ENCODE measurements around the gene ZNF407.

GRCh38 chr18:75023473-75023872 lies 425.8 kb downstream of the ZNF407 start:
- TF ChIP-seq, protein P1, sequence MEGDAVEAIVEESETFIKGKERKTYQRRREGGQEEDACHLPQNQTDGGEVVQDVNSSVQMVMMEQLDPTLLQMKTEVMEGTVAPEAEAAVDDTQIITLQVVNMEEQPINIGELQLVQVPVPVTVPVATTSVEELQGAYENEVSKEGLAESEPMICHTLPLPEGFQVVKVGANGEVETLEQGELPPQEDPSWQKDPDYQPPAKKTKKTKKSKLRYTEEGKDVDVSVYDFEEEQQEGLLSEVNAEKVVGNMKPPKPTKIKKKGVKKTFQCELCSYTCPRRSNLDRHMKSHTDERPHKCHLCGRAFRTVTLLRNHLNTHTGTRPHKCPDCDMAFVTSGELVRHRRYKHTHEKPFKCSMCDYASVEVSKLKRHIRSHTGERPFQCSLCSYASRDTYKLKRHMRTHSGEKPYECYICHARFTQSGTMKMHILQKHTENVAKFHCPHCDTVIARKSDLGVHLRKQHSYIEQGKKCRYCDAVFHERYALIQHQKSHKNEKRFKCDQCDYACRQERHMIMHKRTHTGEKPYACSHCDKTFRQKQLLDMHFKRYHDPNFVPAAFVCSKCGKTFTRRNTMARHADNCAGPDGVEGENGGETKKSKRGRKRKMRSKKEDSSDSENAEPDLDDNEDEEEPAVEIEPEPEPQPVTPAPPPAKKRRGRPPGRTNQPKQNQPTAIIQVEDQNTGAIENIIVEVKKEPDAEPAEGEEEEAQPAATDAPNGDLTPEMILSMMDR (IDR thresholded peaks at IDR 0.05; ENCODE audit: low read depth, low read length, poor library complexity, severe bottlenecking): no peak
- TF ChIP-seq EZH2phosphoT487 (IDR thresholded peaks at IDR 0.05; ENCODE audit: borderline replicate concordance, low read length): no peak
